ENCODE data around the gene MEF2A.

- TF ChIP-seq EZH2phosphoT487 (IDR thresholded peaks at IDR 0.05; ENCODE audit: low read length) (no peak), CTCF (IDR thresholded peaks at IDR 0.05; ENCODE audit: low read length) (no peak), EZH2 (optimal IDR thresholded peaks at IDR 0.05; ENCODE audit: low read depth, low read length) (no peak)
Observed at GRCh38 chr15:99633655-99634054, 67.9 kb downstream of the MEF2A start.
